H9 (cell line): Measurements from ENCODE around the gene PI16. TPM values are rescaled to one million over a fixed set of nuclear protein-coding genes. Genes with fewer than 3 reads are reported as not detected.

Experiments
- DNase-seq: peaks from one replicate; pipeline ENCODE4 v3.0.0-alpha.2; 2017
- H2AFZ ChIP-seq: one replicate; pipeline ENCODE4 v1.6.1; 2013; ENCODE audit warnings: mild to moderate bottlenecking, low read length, control low read depth, moderate library complexity
- H2AK5ac ChIP-seq: 2 replicates; pipeline ENCODE4 v1.6.1; 2013; ENCODE audit warnings: low read length, control low read depth, mixed read lengths; ENCODE audit not compliant: insufficient read length
- H2BK120ac ChIP-seq: one replicate; pipeline ENCODE4 v1.6.1; 2013; ENCODE audit warnings: low read depth, mild to moderate bottlenecking, low read length, control low read depth, inconsistent platforms; ENCODE audit not compliant: poor library complexity, severe bottlenecking
- H2BK12ac ChIP-seq: 2 replicates; pipeline ENCODE4 v1.6.1; 2013; ENCODE audit warnings: low read length, control low read depth, mixed read lengths, low read depth; ENCODE audit not compliant: insufficient read length
- H2BK15ac ChIP-seq: 2 replicates; pipeline ENCODE4 v1.6.1; 2013; ENCODE audit warnings: low read depth, low read length, control low read depth
- H2BK20ac ChIP-seq: one replicate; pipeline ENCODE4 v1.6.1; 2013; ENCODE audit warnings: low read depth, mild to moderate bottlenecking, low read length, control low read depth, inconsistent platforms; ENCODE audit not compliant: poor library complexity, severe bottlenecking
- H2BK5ac ChIP-seq: 2 replicates; pipeline ENCODE4 v1.6.1; 2013; ENCODE audit warnings: low read length, control low read depth, mixed read lengths; ENCODE audit not compliant: insufficient read length
- H3K14ac ChIP-seq: 2 replicates; pipeline ENCODE4 v1.6.1; 2013; ENCODE audit warnings: low read length, control low read depth; ENCODE audit not compliant: insufficient read depth
- H3K18ac ChIP-seq: 2 replicates; pipeline ENCODE4 v1.6.1; 2013; ENCODE audit warnings: low read depth, mild to moderate bottlenecking, mixed read lengths, low read length, control low read depth; ENCODE audit not compliant: insufficient read length
- H3K23ac ChIP-seq: 2 replicates; pipeline ENCODE4 v1.6.1; 2013; ENCODE audit warnings: low read length, control low read depth, mixed read lengths, low read depth; ENCODE audit not compliant: insufficient read length
- H3K23me2 ChIP-seq: 2 replicates; pipeline ENCODE4 v1.6.1; 2013; ENCODE audit warnings: low read depth, mild to moderate bottlenecking, mixed read lengths, low read length, control low read depth; ENCODE audit not compliant: insufficient read length, poor library complexity, severe bottlenecking
- H3K27ac ChIP-seq: 2 replicates; pipeline ENCODE4 v1.5.1; 2013; ENCODE audit warnings: low read length, control low read depth, mixed read lengths, low read depth; ENCODE audit not compliant: insufficient read length
- H3K27me3 ChIP-seq: 2 replicates; pipeline ENCODE4 v1.6.1; 2013; ENCODE audit warnings: low read length, control low read depth, inconsistent platforms; ENCODE audit not compliant: insufficient read depth
- H3K4ac ChIP-seq: 2 replicates; pipeline ENCODE4 v1.6.1; 2013; ENCODE audit warnings: low read depth, mild to moderate bottlenecking, control low read depth, inconsistent platforms, low read length, moderate library complexity
- H3K4me1 ChIP-seq: 2 replicates; pipeline ENCODE4 v1.6.1; 2013; ENCODE audit warnings: low read length, control low read depth, inconsistent platforms; ENCODE audit not compliant: insufficient read depth
- H3K4me2 ChIP-seq: 2 replicates; pipeline ENCODE4 v1.6.1; 2013; ENCODE audit warnings: low read length, control low read depth, mixed read lengths; ENCODE audit not compliant: insufficient read length, insufficient read depth
- H3K56ac ChIP-seq: 2 replicates; pipeline ENCODE4 v1.6.1; 2013; ENCODE audit warnings: low read depth, mild to moderate bottlenecking, mixed read lengths, low read length, control low read depth; ENCODE audit not compliant: insufficient read length
- H3K79me1 ChIP-seq: 2 replicates; pipeline ENCODE4 v1.6.1; 2013; ENCODE audit warnings: low read depth, mild to moderate bottlenecking, moderate library complexity, low read length, control low read depth, inconsistent platforms; ENCODE audit not compliant: insufficient read depth, poor library complexity, severe bottlenecking
- H3K79me2 ChIP-seq: 2 replicates; pipeline ENCODE4 v1.6.1; 2013; ENCODE audit warnings: low read length, control low read depth, inconsistent platforms; ENCODE audit not compliant: insufficient read depth
- H3K9ac ChIP-seq: 2 replicates; pipeline ENCODE4 v1.6.1; 2013; ENCODE audit warnings: low read length, control low read depth, mixed read lengths; ENCODE audit not compliant: insufficient read length; ENCODE audit errors: extremely low read depth
- H3K9me3 ChIP-seq: one replicate; pipeline ENCODE4 v1.6.1; 2013; ENCODE audit warnings: low read depth, low read length, inconsistent platforms; ENCODE audit not compliant: control insufficient read depth
- H3T11ph ChIP-seq: one replicate; pipeline ENCODE4 v1.6.1; 2013; ENCODE audit warnings: mild to moderate bottlenecking, low read length, control low read depth, inconsistent platforms
- H4K20me1 ChIP-seq: one replicate; pipeline ENCODE4 v1.6.1; 2013; ENCODE audit not compliant: control insufficient read depth, insufficient read length, insufficient read depth
- H4K5ac ChIP-seq: 2 replicates; pipeline ENCODE4 v1.6.1; 2013; ENCODE audit warnings: low read depth, mild to moderate bottlenecking, mixed read lengths, low read length, control low read depth; ENCODE audit not compliant: insufficient read length
- H4K8ac ChIP-seq: replicated peaks from 2 replicates; pipeline ENCODE4 v1.6.1; 2013; ENCODE audit warnings: low read length, control low read depth, mixed read lengths, low read depth; ENCODE audit not compliant: insufficient read length
- H4K91ac ChIP-seq: 2 replicates; pipeline ENCODE4 v1.6.1; 2013; ENCODE audit warnings: low read depth, mild to moderate bottlenecking, moderate library complexity, mixed read lengths, low read length, control low read depth; ENCODE audit not compliant: insufficient read length
- H3K27ac Mint-ChIP-seq, 3 experiments: 2 replicates in 2 of 3; 3 replicates in 1 of 3; pipeline ENCODE4 v1.8.0; 2020 to 2021; ENCODE audit warnings: mixed read lengths in 3 of 3, mild to moderate bottlenecking in 1 of 3, moderate library complexity in 1 of 3
- H3K27me3 Mint-ChIP-seq: 2 replicates; pipeline ENCODE4 v1.8.0; 2021; ENCODE audit warnings: low read depth, mild to moderate bottlenecking, moderate library complexity, mixed read lengths
- H3K36me3 Mint-ChIP-seq, 3 experiments: 2 replicates in 2 of 3; 3 replicates in 1 of 3; pipeline ENCODE4 v1.8.0; 2020 to 2021; ENCODE audit warnings: low read depth in 3 of 3, mixed read lengths in 3 of 3; ENCODE audit not compliant: insufficient read depth in 1 of 3
- H3K4me1 Mint-ChIP-seq, 2 experiments: 2 replicates each; pipeline ENCODE4 v1.8.0; 2020; ENCODE audit warnings: mixed read lengths in 2 of 2
- H3K4me3 Mint-ChIP-seq, 2 experiments: 2 replicates in 1 of 2; 3 replicates in 1 of 2; pipeline ENCODE4 v1.8.0; 2020 to 2021; ENCODE audit warnings: mild to moderate bottlenecking in 2 of 2, mixed read lengths in 2 of 2, moderate library complexity in 1 of 2
- H3K9me3 Mint-ChIP-seq, 2 experiments: 2 replicates in 1 of 2; 3 replicates in 1 of 2; pipeline ENCODE4 v1.8.0; 2020; ENCODE audit warnings: mild to moderate bottlenecking in 2 of 2, mixed read lengths in 2 of 2, moderate library complexity in 1 of 2
- WGBS: extraction: QIAGEN DNeasy Blood & Tissue Kit; methylation state at CpG from one replicate; pipeline ENCODE4 v1.1.7; 2013; ENCODE audit warnings: missing lambda C conversion rate, low lambda C conversion rate, mixed read lengths; ENCODE audit not compliant: insufficient read length; ENCODE audit errors: extremely low coverage; 5-methylcytosine and 5-hydroxymethylcytosine counted together
- total RNA-seq: library from RNA; stranded (reverse); gene quantifications from 2 replicates; pipeline ENCODE4 v1.2.1, GENCODE V29; 2021
- TF ChIP-seq, protein P1 (sequence below): fragments of 200-600 bp; sonication (generic); conservative IDR thresholded peaks from 3 replicates; pipeline ENCODE4 v1.8.0; 2021; ENCODE audit warnings: antibody characterized with exemption, mild to moderate bottlenecking

The PI16 gene
- total RNA-seq, 1 experiment from 2014 or later, result not detected

DNA sequence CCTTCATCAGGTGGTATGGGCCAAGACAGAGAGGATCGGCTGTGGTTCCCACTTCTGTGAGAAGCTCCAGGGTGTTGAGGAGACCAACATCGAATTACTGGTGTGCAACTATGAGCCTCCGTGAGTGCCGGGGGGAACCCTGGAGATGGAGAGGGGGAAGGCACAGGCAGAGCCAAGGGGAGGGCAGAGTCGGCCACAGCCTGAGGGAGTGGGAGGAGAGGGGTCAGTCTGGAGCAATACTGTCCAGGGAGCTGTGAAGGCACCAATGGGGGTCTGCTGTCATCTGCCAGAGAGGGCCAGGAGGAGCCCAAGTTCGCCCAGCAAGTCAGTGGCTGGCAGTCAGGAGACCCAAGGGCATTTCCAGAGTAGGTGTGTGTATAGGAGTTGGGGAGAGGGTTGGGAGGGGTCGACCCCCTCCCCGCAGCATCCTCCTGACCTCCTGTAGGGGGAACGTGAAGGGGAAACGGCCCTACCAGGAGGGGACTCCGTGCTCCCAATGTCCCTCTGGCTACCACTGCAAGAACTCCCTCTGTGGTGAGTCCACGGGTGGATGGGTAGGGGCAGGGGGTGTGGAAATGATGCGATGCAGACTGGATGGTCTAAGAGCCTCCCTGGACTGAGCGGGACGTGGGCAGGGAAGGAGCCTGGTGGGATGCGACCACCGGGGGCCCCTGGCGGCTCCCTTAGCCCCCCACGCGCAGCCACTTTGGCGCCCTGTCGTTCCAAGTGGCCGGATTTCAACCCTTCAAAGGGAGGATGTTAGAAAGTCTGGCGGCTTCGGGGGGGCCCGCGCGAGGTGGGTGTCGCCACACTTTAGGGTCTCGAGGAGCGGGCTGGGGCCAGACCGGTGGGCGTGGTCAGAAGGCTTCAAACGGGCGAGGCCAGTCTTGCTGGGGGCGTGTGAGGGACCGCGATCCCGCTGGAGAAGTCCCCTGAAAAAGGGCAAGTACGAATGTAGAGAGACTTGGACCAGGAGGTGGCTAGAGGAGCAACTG lies 7.2 kb downstream of the PI16 start:
- no peak overlapping the region for H3K4ac ChIP-seq
- no peak overlapping the region for H3K9ac ChIP-seq
- no CpG with 5 or more reads among the region's 40 CpGs for WGBS
- no peaks in the 10 kb centered on the region for H3K79me1 ChIP-seq
- H3K27ac ChIP-seq, result no peak overlapping the region
- H2BK15ac ChIP-seq, result no peak overlapping the region
- no peak overlapping the region for H3K23ac ChIP-seq
- Mint-ChIP-seq H3K4me3 (no peak overlapping the region; a peak in 1 of 5 replicates), H3K9me3 (no peaks in the 10 kb centered on the region), H3K4me1 (peaks cover 17% of the 10 kb centered on the region in 2 experiments), H3K27me3 (no peaks in the 10 kb centered on the region), H3K36me3 (peaks cover 0 to 8% (median 0%) of the 10 kb centered on the region in 3 experiments; a peak in 1 of 7 replicates), H3K27ac (no peak overlapping the region; a peak in 2 of 7 replicates)
- H4K20me1 ChIP-seq, result no peaks in the 10 kb centered on the region
- H2BK12ac ChIP-seq, result no peak overlapping the region
- H3K4me1 ChIP-seq, result no peaks in the 10 kb centered on the region
- DNase-seq, result no peak
- no peak overlapping the region for H4K91ac ChIP-seq
- H3K4me2 ChIP-seq, result no peak overlapping the region
- no peak overlapping the region for H2BK5ac ChIP-seq
- H2AK5ac ChIP-seq, result no peak overlapping the region
- H2BK120ac ChIP-seq, result no peak overlapping the region
- peak overlapping the region; percentile 45 for H3K14ac ChIP-seq
- H3T11ph ChIP-seq, result no peak overlapping the region
- no peak overlapping the region for H2BK20ac ChIP-seq
- H2AFZ ChIP-seq, result no peak overlapping the region
- H3K23me2 ChIP-seq, result no peaks in the 10 kb centered on the region
- H4K5ac ChIP-seq, result no peak overlapping the region
- no peaks in the 10 kb centered on the region for H3K9me3 ChIP-seq
- H3K18ac ChIP-seq, result no peak overlapping the region
- TF ChIP-seq, protein P1, sequence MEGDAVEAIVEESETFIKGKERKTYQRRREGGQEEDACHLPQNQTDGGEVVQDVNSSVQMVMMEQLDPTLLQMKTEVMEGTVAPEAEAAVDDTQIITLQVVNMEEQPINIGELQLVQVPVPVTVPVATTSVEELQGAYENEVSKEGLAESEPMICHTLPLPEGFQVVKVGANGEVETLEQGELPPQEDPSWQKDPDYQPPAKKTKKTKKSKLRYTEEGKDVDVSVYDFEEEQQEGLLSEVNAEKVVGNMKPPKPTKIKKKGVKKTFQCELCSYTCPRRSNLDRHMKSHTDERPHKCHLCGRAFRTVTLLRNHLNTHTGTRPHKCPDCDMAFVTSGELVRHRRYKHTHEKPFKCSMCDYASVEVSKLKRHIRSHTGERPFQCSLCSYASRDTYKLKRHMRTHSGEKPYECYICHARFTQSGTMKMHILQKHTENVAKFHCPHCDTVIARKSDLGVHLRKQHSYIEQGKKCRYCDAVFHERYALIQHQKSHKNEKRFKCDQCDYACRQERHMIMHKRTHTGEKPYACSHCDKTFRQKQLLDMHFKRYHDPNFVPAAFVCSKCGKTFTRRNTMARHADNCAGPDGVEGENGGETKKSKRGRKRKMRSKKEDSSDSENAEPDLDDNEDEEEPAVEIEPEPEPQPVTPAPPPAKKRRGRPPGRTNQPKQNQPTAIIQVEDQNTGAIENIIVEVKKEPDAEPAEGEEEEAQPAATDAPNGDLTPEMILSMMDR, result no peak
- no peak overlapping the region for H3K56ac ChIP-seq
- no peaks in the 10 kb centered on the region for H3K27me3 ChIP-seq
- no peaks in the 10 kb centered on the region for H3K79me2 ChIP-seq
- no peak overlapping the region for H4K8ac ChIP-seq
